Fibroblast of skin of right quadriceps (primary cell): ENCODE data around the gene PDE6H.

Source experiments
- DNase-seq: peaks from one replicate; pipeline ENCODE4 v3.0.0-alpha.2; 2013

The PDE6H gene

GRCh38 chr12:15005064-15005463 lies 32.2 kb downstream of the PDE6H start:
- no peak for DNase-seq

GRCh38 chr12:15007551-15007950 lies 34.7 kb downstream of the PDE6H start:
- DNase-seq, result no peak

GRCh38 chr12:15011162-15011561 lies 38.3 kb downstream of the PDE6H start:
- no peak for DNase-seq

GRCh38 chr12:15013634-15014179 lies 40.9 kb downstream of the PDE6H start:
- no peak for DNase-seq

- DNase-seq, result no peak
These were observed 41.9 kb downstream of the PDE6H start for GRCh38 chr12:15014708-15015107.

- no peak for DNase-seq
These were observed 42.3 kb downstream of the PDE6H start for GRCh38 chr12:15015121-15015520.

GRCh38 chr12:15020156-15020555 lies 47.3 kb downstream of the PDE6H start:
- DNase-seq, result no peak
